ENCODE data around the gene MTG1.

Gene MTG1, protein sequence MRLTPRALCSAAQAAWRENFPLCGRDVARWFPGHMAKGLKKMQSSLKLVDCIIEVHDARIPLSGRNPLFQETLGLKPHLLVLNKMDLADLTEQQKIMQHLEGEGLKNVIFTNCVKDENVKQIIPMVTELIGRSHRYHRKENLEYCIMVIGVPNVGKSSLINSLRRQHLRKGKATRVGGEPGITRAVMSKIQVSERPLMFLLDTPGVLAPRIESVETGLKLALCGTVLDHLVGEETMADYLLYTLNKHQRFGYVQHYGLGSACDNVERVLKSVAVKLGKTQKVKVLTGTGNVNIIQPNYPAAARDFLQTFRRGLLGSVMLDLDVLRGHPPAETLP

DNA sequence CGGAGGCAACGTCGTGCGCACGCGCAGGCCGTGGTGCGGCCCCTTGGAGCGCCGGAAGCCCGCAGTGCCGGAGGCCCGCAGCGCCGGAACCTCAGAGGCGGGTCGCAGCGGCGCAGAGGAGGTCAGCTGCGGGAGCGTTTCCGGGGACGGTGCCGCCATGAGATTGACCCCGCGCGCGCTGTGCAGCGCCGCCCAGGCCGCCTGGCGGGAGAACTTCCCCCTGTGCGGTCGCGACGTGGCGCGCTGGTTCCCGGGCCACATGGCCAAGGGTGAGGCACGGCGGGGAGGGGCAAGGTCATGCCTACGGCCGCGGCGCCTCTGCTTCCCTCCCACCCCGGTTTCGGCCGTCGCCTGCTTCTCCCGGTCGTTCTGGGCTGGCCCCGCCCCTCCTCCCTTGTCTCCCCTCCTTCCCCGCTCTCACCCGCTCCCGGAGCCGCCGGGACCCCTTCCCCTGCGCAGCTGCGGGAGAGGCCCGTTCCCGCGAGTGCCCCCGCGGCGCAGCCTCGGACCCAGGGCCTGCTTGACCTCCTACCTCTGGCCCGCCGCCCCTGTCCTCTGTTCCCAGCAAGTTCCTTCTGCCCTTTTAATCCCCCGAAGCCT, at the start of gene MTG1:
TSS of gene MTG1 (plus strand) at position 94 of the 600 bp plus-strand sequence. CDS start at position 158, 64 bp downstream.
- peak; percentile 91 for DNase-seq (ENCODE audit: low spot score)

DNA sequence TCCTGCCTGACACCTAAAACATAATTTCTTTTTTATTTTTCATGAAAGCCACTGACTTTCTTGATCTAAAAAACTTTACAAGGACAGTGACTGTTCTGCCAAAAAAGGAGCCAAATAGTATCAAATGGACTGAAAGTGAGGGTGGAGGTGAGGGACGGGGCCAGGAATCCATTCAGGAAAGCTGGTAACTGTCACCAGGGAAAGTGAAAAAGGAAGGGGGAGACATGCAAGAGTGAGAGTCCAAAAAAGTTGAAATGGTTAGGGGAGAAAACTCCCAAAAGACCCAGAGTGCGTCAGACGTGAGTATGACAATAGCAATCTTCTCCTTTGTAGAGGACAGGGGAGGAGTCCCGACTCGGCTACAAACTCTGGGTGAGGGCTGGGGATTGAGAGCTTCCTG, 49.7 kb upstream of the MTG1 start:
- DNase-seq (ENCODE audit: low spot score), result no peak

DNA sequence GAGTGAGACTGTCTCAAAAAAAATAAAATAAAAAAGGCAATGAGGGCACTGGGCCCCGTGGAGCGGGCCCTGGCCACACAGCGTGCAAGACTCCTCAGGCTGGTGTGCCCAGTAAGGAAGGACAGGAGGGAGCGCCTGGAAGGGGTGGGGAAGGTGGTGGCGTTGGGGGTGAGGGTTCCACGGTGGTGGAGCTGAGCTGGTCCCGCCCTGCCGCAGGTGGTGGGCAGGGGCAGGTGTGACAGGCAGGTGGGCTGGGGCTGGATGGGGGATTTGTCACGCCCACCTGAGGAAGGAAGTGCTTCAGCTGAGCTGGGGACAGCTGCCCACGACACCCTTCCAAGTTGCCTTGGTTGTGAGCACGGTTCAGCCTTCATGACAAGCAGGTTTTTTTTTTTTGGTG, 47.5 kb upstream of the MTG1 start:
- DNase-seq (ENCODE audit: low spot score), result no peak

- no peak for DNase-seq (ENCODE audit: low spot score)
Observed at GRCh38 chr10:133347710-133348517, 46.0 kb upstream of the MTG1 start.

DNA sequence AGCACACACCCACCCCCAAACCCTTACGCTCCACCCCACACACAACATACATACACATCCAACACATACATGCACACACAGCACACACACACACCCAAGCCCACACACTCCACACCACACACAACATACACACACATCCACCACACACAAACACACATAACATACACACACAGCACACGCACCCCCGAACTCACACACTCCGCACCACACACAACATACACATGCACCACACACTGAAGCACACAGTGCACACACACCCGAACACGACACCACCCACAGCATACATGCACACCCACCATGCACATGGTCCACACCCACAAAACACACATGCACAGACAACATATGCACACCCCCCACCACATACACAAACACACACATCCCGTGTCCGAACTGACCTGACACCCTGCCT, 44.8 kb upstream of the MTG1 start:
- DNase-seq (ENCODE audit: low spot score), result no peak

GRCh38 chr10:133349577-133350011, 44.4 kb upstream of the MTG1 start:
- DNase-seq (ENCODE audit: low spot score), result no peak

- DNase-seq (ENCODE audit: low spot score), result no peak
Observed at GRCh38 chr10:133350283-133350949, 43.5 kb upstream of the MTG1 start.

GRCh38 chr10:133350950-133351329, 43.0 kb upstream of the MTG1 start:
- DNase-seq (ENCODE audit: low spot score), result no peak

DNA sequence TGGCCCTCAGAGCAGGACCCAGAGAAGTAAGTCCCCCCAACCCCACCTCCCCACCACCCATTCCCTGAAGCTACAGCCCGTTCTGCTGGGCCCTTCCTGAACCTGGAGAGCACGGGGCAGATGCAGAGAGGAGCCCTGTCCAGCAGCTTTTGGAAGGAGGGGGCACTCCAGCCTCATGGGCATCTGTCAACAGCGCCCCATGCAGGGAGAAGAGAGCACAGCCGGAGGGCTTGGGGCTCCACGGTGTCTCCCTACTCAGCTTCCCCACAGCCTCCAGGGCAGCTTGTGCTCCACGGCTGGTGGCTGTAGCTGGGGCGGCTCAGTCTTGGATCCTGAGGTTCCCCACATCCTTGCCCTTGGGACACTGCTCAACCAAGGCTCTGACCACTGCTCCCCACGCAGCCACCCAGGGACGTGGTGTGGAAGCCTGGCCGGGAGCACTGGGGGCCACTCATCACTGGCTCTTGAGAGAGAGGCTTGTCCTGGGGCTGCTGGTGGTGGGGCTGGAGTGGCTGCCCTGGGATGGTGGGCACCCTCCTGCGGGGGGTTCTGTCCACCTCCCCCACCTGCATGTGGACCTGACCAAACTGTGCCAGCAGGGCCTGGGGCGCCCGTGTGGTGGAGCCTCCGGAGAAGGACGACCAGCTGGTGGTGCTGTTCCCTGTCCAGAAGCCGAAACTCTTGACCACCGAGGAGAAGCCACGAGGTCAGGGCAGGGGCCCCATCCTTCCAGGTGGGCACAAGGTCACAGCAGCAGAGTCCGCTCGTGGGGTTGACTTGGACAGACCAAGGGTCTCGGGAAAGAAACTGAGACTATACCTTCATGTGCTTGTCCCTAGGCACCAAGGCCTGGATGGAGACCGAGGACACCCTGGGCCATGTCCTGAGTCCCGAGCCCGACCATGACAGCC, 42.3 kb upstream of the MTG1 start:
- no peak for DNase-seq (ENCODE audit: low spot score)

DNA sequence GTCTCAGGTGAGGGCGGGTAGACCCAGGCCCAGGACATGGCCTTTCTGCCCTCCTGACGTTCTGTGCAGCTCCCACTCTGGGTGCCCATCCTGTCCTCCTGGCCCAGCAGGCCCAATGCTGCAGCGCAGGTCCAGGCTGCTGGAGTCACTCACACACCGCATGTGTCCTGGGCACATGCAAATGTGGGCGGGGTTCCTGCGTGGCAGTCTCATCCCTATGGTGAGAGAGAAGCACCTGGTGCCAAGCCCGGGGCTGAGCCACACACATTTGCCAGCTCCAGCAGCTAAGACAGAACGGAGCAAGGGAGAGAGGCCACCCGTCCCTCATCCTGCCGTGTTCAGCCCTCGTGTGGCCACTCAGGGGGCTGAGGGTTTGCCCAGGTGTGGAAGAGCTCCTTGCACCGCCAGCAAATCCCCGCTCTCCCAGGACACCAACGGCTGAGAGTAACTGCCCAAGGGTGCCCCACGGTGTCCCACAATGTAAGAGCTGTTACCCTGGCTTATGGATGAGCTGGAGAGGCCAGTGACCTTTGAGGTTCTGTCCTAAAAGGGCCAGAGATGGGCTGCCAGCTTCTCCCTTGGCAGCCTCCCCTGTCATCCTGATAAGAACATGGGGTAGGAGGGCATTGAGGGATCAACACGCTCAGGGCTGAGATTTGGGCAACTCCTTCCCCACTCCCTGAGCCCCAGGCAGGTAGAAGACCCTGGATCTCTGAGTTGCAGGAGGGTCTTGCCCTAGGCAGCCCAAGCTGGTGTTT, 40.6 kb upstream of the MTG1 start:
- no peak for DNase-seq (ENCODE audit: low spot score)

DNA sequence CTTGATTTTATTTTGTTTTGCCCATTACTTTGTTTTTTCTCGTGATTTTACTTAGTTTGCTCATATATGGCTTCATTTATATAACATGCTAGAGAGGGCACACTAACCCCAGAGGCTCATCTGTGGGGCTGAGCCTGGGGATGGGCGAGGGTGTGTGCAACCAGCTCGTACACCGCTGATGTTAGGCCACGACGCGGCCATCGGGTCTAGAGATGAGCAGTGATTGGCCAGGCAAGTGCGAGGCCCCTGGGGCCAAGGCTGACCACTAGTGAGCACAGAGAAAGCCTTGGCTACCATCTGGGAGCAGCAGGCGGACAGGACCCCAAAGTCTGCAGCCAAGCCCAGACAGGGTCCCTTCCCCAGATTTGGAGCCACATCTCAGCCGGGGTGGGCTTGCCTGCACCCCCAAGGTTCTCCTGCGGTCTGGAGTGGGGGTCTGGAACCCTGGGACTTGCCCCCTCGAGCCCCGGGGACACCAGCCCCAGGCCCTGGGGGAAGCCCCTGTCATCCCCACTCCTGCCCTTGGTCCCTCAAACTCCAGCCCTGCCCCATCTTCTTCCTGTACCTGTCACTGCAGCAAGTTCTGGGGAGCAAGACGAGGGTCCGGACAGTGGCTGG, 39.9 kb upstream of the MTG1 start:
- DNase-seq (ENCODE audit: low spot score), result no peak

- DNase-seq (ENCODE audit: low spot score), result no peak
Observed at GRCh38 chr10:133354672-133355240, 39.2 kb upstream of the MTG1 start.

DNA sequence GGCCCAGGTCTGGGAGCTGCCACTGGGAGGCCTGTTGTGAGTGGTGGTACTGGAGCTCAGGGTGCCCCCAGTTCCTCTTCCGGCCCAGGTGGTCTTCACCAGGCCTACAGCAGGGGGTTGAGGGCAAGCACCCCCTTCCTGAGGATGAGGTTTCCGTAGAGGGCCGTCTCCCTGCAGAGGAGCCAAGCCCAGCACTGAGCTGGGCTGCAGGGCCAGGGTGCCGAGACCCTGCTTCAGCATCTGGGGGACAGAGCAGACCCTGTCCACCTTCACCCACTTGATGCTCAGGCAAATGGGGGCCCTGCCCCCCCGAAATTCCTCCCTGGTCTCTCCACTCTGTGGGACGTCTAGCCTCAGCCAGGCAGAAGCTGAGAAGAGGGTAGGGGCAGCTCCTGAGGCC, 38.7 kb upstream of the MTG1 start:
- no peak for DNase-seq (ENCODE audit: low spot score)

- no peak for DNase-seq (ENCODE audit: low spot score)
Observed at GRCh38 chr10:133355991-133356390, 38.0 kb upstream of the MTG1 start.

DNA sequence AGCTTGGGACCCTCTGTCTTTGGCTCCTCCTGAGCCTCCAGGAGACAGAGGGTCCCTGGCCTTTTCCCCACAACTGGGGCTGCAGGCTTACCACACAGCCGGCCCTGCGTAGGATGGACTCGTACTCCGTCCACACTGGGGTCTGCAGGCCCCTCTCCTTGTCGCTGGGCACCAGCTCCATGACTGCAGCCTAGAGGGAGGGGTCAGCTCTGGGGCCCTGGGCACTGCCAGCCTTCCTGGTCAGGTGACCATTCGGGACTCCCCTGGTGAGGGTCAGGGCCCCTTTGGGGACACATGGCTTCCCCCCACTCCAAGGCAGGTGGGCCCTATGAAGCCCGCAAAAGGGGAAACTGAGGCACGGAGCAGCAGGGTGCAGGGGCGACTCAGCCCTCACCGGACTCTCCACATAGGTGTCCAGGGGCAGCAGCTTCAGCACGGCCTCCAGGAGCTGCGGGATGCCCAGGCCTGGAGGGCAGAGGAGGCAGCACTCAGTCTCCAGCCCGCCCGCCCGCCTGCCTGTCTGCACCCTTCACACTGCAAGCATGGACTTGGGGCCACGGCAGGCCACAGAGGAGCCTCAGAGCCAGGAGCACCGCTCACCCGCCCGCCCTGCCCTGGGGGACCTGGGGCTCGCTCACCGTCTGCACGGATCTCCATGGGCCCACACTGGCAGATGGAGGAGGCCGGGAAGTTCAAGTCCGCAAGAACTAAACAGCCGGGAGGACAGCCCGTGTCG, 37.2 kb upstream of the MTG1 start:
- DNase-seq (ENCODE audit: low spot score), result no peak

DNA sequence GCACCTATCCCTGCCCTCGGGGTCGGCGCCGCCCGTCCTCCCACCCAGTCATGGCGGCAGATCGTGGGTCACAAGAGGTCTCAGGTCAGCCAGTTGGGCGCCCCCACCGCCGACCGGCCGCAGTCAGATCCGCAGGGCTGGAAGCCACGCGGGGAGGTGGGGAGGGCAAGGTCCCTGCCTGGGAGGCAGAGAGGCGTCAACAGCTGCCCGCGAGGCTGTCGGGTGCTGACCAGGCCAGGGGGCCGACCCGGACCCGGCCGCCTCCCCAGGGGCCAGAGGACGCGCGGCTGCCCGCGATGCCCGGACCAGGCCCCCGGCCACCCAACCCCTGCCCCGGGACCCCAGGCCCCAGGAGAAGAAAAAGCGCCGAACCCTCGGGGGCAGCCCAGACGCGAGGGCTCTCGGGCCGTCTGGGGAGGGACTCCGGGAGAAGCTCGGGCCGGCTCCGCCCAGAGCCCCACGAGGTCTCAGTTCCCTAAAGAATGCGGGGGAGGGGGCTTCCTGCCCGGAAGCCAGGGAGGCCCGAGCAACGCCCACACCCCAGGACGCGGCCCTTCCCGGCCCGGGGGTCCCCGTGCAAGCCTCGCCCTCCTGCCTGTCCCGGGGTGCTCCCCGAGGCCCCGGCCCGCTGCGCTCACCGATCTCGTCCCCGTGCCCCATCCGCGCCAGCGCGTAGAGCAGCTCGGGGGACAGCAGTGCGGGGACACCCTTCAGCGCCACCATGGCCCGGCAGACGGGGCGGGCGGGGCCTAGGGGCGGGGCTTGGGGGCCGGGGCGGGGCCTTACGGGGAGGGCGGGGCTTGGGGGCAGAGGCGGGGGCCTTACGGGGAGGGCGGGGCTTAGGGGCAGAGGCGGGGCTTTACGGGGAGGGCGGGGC, 36.4 kb upstream of the MTG1 start, which contains the start of gene FUOM:
TSS of gene FUOM (minus strand) at position 735 of the 877 bp plus-strand sequence. CDS start at position 723, 12 bp downstream.
- peak; percentile 30 for DNase-seq (ENCODE audit: low spot score)

GRCh38 chr10:133358162-133358924, 35.6 kb upstream of the MTG1 start:
- DNase-seq (ENCODE audit: low spot score), result no peak
